ENCODE data around the gene DGKK.
"Not testable (repeated sequence)": the region's sequence is repeated elsewhere in the genome, so short reads cannot be mapped to it uniquely, and the experiment has no call there.

DNA sequence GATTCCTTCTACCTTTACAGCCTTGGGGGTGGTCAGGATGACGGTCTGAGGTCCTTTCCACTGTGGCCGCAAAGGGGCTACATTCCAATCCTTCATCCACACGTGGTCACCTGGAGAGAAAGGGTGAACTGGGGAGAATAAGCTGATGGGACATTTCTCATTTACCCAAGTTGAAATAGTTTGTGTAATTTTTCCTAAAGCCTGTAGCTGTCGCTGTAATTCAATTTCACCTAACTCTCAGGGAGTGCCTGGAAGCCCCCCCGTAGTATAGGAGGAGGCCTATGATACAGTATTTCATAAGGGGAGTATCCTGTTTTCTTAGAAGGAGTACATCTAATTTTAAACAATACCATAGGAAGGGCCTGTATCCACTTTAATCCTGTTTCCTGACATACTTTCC lies 138.0 kb downstream of the DGKK start:
- not testable (repeated sequence) for TF ChIP-seq POLR2A, POLR2AphosphoS5 (IDR thresholded peaks at IDR 0.05)
- TF ChIP-seq, protein P1, sequence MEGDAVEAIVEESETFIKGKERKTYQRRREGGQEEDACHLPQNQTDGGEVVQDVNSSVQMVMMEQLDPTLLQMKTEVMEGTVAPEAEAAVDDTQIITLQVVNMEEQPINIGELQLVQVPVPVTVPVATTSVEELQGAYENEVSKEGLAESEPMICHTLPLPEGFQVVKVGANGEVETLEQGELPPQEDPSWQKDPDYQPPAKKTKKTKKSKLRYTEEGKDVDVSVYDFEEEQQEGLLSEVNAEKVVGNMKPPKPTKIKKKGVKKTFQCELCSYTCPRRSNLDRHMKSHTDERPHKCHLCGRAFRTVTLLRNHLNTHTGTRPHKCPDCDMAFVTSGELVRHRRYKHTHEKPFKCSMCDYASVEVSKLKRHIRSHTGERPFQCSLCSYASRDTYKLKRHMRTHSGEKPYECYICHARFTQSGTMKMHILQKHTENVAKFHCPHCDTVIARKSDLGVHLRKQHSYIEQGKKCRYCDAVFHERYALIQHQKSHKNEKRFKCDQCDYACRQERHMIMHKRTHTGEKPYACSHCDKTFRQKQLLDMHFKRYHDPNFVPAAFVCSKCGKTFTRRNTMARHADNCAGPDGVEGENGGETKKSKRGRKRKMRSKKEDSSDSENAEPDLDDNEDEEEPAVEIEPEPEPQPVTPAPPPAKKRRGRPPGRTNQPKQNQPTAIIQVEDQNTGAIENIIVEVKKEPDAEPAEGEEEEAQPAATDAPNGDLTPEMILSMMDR (IDR thresholded peaks at IDR 0.05): not testable (repeated sequence)

Data from transverse colon (tissue), 4 donors.